ENCODE data around the gene BMP15.

The BMP15 gene

DNA sequence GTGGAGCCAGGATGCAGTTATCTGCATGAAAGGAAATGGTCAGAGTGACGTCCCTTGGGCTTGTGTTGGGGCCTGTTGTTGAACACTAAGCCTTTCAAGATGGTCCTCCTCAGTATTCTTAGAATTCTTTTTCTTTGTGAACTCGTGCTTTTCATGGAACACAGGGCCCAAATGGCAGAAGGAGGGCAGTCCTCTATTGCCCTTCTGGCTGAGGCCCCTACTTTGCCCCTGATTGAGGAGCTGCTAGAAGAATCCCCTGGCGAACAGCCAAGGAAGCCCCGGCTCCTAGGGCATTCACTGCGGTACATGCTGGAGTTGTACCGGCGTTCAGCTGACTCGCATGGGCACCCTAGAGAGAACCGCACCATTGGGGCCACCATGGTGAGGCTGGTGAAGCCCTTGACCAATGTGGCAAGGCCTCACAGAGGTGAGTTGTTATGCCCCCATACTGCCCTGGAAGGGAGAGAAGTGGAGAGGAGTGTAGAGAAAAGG lies at the start of gene BMP15:
Gene BMP15, plus strand, starts transcription at position 51 of the 492 bp plus-strand sequence. Its CDS starts 49 bp downstream, at position 100.
- DNase-seq (ENCODE audit: low read depth) = no peak

GRCh38 chrX:50863471-50863870 lies 47.1 kb upstream of the BMP15 start:
- DNase-seq (ENCODE audit: low read depth) = no peak

DNA sequence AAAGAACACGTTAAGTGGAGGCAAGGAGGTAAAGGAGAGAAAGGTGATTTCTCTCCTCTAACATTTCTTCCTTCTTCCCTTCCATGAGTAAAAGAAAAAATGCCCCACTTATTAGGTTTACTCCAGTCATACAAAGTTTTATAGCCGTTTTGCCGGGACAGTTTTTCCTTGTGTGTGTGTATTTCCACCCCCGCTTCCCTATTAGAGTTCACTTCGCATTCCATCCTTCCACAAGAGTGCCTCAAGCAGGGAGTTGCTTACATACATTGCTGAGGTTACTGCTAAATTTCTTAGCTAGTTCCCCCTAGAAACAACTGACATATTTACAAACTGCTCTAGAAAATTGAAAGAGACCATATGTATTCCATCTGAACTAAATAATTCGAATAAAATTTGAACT lies 45.2 kb upstream of the BMP15 start:
- DNase-seq (ENCODE audit: low read depth) = no peak

DNA sequence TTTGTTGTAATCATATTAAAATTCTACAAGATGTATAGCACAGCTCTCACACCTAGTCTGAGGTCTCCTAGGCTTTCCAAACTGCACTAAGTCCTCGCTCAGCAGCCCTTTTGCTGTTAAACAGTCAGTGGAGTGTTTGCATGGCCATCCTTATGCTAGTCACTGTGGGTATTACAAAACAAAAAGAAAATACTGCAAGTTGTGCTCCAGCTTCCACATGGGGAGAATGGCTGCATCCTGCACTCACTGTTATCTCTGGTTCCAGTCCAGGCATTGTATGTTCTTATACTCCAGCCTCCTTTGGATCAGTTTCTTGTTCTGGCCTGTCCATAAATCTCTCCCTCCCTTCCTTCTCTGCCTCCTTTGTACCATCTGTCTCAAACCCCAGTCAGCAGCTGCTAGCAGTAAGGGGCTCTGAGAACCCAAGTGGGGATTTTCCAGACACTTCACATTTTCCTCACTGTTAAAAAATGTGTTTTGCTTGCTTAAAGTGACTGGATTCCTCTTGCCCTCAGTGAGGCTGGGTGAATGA lies 38.5 kb upstream of the BMP15 start:
- DNase-seq (ENCODE audit: low read depth) = no peak

DNA sequence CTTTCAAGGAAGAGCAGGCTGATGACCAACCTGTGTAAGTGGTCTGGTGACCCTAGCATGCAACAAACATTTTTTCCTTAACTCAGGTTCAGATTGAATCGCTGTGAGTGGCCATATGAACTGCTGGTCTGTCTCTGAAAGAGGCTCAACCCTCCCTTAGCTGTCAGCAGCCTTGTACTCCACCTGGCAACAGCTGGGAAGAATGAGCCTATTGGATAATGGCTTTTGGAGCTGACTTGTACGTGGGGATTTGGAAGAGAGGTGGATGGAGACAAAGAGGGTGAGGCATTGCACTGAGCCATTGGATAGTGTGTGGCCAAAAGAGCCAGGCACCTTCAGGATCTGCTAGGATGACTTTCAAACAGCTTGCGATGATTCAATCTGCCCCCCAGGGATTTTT lies 35.7 kb upstream of the BMP15 start:
- DNase-seq (ENCODE audit: low read depth) = no peak

- DNase-seq (ENCODE audit: low read depth) = no peak
Observed at GRCh38 chrX:50876551-50876950, 34.0 kb upstream of the BMP15 start.

DNA sequence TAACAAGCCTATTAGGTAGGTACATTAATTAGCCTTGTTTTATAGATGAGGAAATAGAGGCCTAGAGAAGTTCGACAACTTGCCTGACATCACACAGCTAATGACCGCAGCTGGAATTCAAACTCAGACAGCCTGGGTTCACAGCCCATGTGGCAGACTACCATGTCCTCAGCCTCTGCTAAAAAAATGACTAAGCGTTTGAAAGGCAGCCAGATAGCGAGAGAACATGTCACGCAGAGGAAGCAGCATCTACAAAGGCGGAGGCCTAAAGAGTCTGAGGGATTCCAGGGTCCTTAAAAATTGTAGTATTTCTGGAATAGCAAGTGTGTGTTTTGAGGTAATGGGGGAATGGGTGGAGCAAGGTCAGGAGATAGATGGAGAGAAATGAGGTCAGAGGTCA lies 33.2 kb upstream of the BMP15 start:
- DNase-seq (ENCODE audit: low read depth) = no peak

GRCh38 chrX:50881028-50881427 lies 29.5 kb upstream of the BMP15 start:
- DNase-seq (ENCODE audit: low read depth) = no peak

DNA sequence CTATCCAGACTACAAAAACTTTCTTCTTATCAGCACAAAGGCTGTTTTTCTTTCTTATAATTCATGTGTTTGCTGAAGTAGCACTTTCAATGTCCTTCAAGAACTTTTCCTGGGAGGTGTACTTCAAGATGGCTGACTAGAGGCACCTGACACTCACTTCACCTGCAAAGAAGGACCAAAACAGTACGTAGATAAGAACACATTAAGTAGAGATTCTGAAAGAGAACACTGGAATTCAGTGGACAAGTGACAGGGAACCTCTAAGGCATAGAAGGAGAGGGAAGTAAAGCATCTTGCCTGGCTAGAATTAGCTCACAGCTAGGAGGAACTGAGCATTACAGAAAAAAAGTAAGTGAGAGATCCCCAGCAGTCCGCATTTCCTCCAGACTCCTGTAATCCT lies 21.7 kb upstream of the BMP15 start:
- no peak for DNase-seq (ENCODE audit: low read depth)

DNA sequence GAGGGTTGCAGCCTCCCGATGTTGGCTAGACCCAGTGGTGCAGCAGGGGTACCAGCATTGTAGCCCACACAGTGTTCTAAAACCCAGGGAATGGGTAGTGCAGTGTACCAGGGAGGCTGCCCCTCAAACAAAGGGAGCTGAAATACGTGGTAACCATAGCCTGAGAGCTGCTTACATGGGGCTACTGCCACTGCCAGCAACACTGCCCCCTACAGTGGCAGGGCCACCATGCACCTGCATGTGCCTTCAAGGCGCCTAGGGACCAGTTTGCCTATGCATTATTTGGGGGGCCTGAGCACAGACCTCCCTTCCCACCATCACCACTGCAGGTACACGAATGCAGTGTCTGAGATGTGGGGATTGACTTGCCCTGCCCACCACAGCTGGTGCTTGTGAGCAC lies 21.0 kb upstream of the BMP15 start:
- no peak for DNase-seq (ENCODE audit: low read depth)

GRCh38 chrX:50893047-50893446 lies 17.5 kb upstream of the BMP15 start:
- no peak for DNase-seq (ENCODE audit: low read depth)

DNA sequence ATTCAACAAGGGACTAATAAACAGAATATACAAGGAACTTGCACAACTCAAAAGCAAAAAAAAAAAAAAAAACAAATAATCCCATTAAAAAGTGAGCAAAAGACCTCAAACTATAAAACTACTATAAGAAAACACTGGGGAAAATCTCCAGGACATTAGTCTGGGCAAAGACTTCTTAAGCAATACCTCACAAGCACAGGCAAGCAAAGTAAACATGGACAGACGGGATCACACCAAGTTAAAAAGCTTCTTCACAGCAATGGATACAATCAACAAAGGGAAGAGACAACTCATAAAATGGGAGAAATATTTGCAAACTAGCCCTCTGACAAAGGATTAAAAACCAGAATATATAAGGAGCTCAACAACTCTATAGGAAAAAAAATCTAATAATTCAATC lies 17.1 kb upstream of the BMP15 start:
- DNase-seq (ENCODE audit: low read depth) = no peak

- no peak for DNase-seq (ENCODE audit: low read depth)
Observed at GRCh38 chrX:50905334-50905733, 5.2 kb upstream of the BMP15 start.

- no peak for DNase-seq (ENCODE audit: low read depth)
Observed at GRCh38 chrX:50913520-50913919, 3.0 kb downstream of the BMP15 start.

DNA sequence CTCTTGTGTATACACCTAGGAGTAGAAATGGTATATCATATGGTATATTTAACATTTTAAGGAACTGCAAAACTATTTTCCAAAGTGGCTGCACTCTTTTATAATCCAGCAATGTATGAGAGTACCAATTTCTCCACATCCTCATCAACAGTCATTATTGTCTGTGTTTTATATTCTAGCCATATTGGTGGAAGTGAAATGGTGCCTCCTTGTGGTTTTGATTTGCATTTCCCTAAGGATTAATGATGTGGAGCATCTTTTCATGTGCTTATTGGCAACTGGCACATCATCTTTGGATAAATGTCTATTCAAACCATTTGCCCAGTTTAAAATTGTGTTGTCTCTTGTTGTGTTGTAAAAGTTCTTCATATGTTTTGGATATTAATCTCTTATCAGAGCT lies 9.6 kb downstream of the BMP15 start:
- DNase-seq (ENCODE audit: low read depth) = no peak

DNA sequence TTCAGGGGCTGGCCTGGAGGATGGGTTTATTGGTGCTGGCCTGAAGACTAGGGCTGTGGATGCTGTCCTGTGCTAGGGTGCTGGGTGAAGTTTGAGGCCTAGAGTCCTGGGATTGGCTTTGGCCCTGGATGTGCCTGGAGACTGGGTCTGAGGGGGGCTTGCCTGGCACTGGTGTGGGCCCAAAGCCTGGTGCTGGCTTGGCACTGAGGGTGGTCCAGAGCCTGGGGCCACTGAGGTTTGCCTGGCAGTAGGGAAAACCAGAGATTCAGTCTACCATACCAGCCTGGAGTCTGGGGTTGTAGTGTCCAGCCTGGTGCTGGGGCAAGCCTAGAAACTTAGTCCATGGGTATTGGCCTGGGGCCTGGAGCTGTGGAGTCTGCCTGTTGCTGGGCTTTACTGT lies 16.6 kb downstream of the BMP15 start:
- no peak for DNase-seq (ENCODE audit: low read depth)

DNA sequence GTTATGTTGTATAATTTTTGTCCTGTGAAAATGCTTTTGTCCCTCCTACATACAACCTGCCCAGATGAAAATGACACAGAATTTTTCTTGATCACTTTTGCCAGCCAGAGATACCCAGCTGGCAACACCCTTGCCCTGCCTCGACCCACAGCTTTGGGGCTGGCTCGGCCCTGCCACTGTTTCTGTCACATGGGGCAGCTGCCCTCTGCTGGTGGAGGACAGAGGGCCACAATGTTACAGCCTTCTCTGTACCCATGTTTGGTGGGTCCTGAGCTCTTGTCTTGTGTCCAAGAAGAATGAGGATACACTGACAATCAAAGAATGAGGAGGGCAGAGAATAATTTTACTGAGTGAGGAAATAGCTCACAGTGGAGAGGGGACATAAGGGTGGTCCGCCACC lies 31.1 kb downstream of the BMP15 start:
- no peak for DNase-seq (ENCODE audit: low read depth)

- DNase-seq (ENCODE audit: low read depth) = no peak
Observed at GRCh38 chrX:50942471-50942870, 31.9 kb downstream of the BMP15 start.

- no peak for DNase-seq (ENCODE audit: low read depth)
Observed at GRCh38 chrX:50952406-50952805, 41.9 kb downstream of the BMP15 start.

GRCh38 chrX:50953832-50954231 lies 43.3 kb downstream of the BMP15 start:
- DNase-seq (ENCODE audit: low read depth) = no peak

GRCh38 chrX:50962156-50962555 lies 51.6 kb downstream of the BMP15 start:
- DNase-seq (ENCODE audit: low read depth) = no peak

GRCh38 chrX:50963842-50964241 lies 53.3 kb downstream of the BMP15 start:
- DNase-seq (ENCODE audit: low read depth) = no peak

All from activated T-helper 1 cell treated with Interleukin-2 at 50 U/mL for 16 hours (primary cell).